Neural progenitor cell (in vitro differentiated cells): Measurements from ENCODE around the gene HDX. TPM values are rescaled to one million over a fixed set of nuclear protein-coding genes. Genes with fewer than 3 reads are reported as not detected.

Experiments used
- DNase-seq: peaks from one replicate; pipeline ENCODE4 v3.0.0-alpha.2; 2016; ENCODE audit warnings: low spot score
- H2AFZ ChIP-seq: fragments of 200-600 bp; sonication (generic); replicated peaks from 2 replicates; pipeline ENCODE4 v1.6.1; 2016; ENCODE audit warnings: antibody characterized with exemption
- H3F3A ChIP-seq: fragments of 200-600 bp; sonication (generic); 2 replicates; pipeline ENCODE4 v1.6.1; 2016; ENCODE audit warnings: antibody characterized with exemption, low read depth
- H3K27ac ChIP-seq: fragments of 200-600 bp; sonication (generic); 2 replicates; pipeline ENCODE4 v1.5.1; 2016; ENCODE audit warnings: mild to moderate bottlenecking
- H3K27me3 ChIP-seq: fragments of 200-600 bp; sonication (generic); 2 replicates; pipeline ENCODE4 v1.6.1; 2016; ENCODE audit warnings: mild to moderate bottlenecking, moderate library complexity
- H3K36me3 ChIP-seq: fragments of 200-600 bp; sonication (generic); 2 replicates; pipeline ENCODE4 v1.5.1; 2016
- H3K4me1 ChIP-seq: fragments of 200-600 bp; sonication (generic); 2 replicates; pipeline ENCODE4 v1.6.1; 2016; ENCODE audit warnings: mixed run types
- H3K4me2 ChIP-seq: fragments of 200-600 bp; sonication (generic); 2 replicates; pipeline ENCODE4 v1.6.1; 2016
- H3K4me3 ChIP-seq: fragments of 200-600 bp; sonication (generic); 2 replicates; pipeline ENCODE4 v1.5.1; 2016
- H3K79me2 ChIP-seq: fragments of 200-600 bp; sonication (generic); 2 replicates; pipeline ENCODE4 v1.6.1; 2016; ENCODE audit warnings: low read depth
- H3K9ac ChIP-seq: fragments of 200-600 bp; sonication (generic); 2 replicates; pipeline ENCODE4 v1.6.1; 2016
- H3K9me3 ChIP-seq: fragments of 200-600 bp; sonication (generic); 2 replicates; pipeline ENCODE4 v1.5.1; 2016; ENCODE audit warnings: low read depth
- H4K20me1 ChIP-seq: fragments of 200-600 bp; sonication (generic); 2 replicates; pipeline ENCODE4 v1.6.1; 2016; ENCODE audit warnings: low read depth
- H3K27ac Mint-ChIP-seq: 3 replicates; pipeline ENCODE4 v1.8.0; 2021; ENCODE audit warnings: mixed read lengths
- H3K27me3 Mint-ChIP-seq: 2 replicates; pipeline ENCODE4 v1.8.0; 2022; ENCODE audit warnings: low read depth, mild to moderate bottlenecking, inconsistent platforms, moderate library complexity, mixed read lengths; ENCODE audit not compliant: insufficient read depth
- H3K36me3 Mint-ChIP-seq: 3 replicates; pipeline ENCODE4 v1.8.0; 2021; ENCODE audit warnings: mixed read lengths
- H3K4me1 Mint-ChIP-seq: 3 replicates; pipeline ENCODE4 v1.8.0; 2021; ENCODE audit warnings: mixed read lengths
- H3K4me3 Mint-ChIP-seq: 3 replicates; pipeline ENCODE4 v1.8.0; 2021; ENCODE audit warnings: mild to moderate bottlenecking, moderate library complexity, mixed read lengths
- H3K9me3 Mint-ChIP-seq: 3 replicates; pipeline ENCODE4 v1.8.0; 2020; ENCODE audit warnings: mixed read lengths
- CTCF ChIP-seq: fragments of 200-600 bp; sonication (generic); IDR thresholded peaks from 2 replicates; pipeline ENCODE4 v1.5.1; 2017; ENCODE audit warnings: antibody characterized with exemption, mild to moderate bottlenecking
- EZH2 ChIP-seq: fragments of 200-600 bp; sonication (generic); IDR thresholded peaks from 2 replicates; pipeline ENCODE4 v1.6.1; 2017; ENCODE audit warnings: antibody characterized with exemption, mild to moderate bottlenecking, moderate library complexity
- EZH2phosphoT487 ChIP-seq: fragments of 200-600 bp; sonication (generic); IDR thresholded peaks from 2 replicates; pipeline ENCODE4 v1.6.1; 2017; ENCODE audit warnings: antibody characterized with exemption
- total RNA-seq: library from RNA; depleted of rRNA; stranded (reverse); fragments of >200 nt; gene quantifications from 2 replicates; pipeline ENCODE4 v1.2.3, GENCODE V29; 2015; ENCODE audit warnings: low replicate concordance

HDX gene
- total RNA-seq, 1 donor from 2014 or later, result 8.3 TPM

- Mint-ChIP-seq H3K4me3 (no peak overlapping the region), H3K27ac (no peak overlapping the region), H3K4me1 (no peaks in the 10 kb centered on the region), H3K9me3 (peaks cover 19% of the 10 kb centered on the region), H3K36me3 (peaks cover 12% of the 10 kb centered on the region), H3K27me3 (peaks cover 2% of the 10 kb centered on the region)
- Histone ChIP-seq H3K27me3 (no peaks in the 10 kb centered on the region), H3K4me3 (no peak overlapping the region), H3K79me2 (no peaks in the 10 kb centered on the region), H3K4me1 (no peaks in the 10 kb centered on the region), H3K9ac (no peak overlapping the region), H4K20me1 (no peaks in the 10 kb centered on the region), H3K27ac (no peak overlapping the region), H3K9me3 (no peaks in the 10 kb centered on the region), H3K36me3 (no peaks in the 10 kb centered on the region), H3K4me2 (no peak overlapping the region), H3F3A (no peaks in the 10 kb centered on the region), H2AFZ (no peak overlapping the region)
- no peak for DNase-seq
- TF ChIP-seq CTCF, result no peak
- no peak for TF ChIP-seq EZH2
- no peak for TF ChIP-seq EZH2phosphoT487
These were observed 34.4 kb downstream of the HDX start for GRCh38 chrX:84467898-84468297.

DNA sequence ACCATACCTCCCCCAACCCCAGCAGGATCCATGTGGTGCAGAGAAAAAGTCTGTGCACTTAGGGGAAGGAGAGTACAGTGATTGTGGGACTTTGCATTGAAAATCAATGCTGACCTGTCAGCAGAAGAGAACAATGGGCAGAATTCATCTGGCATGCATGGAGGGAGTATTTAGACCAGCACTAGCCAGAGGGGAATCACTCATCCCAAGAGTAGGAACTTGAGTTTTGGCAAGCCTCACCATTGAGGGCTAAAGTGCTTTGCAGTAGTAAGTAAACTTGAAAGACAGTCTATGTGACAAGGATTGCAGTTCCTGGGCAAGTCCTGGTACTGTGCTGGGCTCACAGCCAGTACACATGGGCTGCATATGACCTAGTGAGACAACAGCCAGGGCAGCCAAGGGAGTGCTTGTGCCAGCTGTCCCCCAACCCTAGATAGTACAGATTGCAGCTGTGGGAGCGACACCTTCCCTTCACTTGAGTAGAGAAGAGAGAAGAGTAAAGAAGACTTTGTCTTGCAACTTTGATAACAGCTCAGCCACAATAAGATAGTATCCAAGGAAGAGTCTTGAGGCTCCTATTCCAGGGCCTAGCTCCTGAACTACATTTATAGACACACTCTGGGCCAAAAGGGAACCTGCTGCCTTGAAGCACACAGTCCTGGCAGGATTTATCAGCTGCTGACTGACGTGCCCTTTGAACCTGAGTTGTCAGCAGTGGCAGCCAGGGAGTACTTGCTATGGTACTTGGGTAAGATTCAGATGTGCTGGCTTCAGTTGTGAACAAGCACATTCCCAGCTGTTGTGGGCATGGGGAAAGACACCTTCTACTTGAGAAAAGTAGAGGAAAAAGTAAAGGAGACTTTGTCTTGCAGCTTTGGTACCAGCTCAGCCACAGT, 48.7 kb downstream of the HDX start:
- Histone ChIP-seq H3K9ac (no peak overlapping the region), H3K4me2 (no peak overlapping the region), H3K9me3 (peaks cover 7% of the 10 kb centered on the region), H3K27me3 (no peaks in the 10 kb centered on the region), H3F3A (no peaks in the 10 kb centered on the region), H3K4me3 (no peak overlapping the region), H2AFZ (no peak overlapping the region), H3K79me2 (no peaks in the 10 kb centered on the region), H3K36me3 (no peaks in the 10 kb centered on the region), H3K4me1 (peaks cover 4% of the 10 kb centered on the region), H4K20me1 (no peaks in the 10 kb centered on the region), H3K27ac (no peak overlapping the region)
- H3K27ac Mint-ChIP-seq, result no peak overlapping the region
- no peak overlapping the region for H3K4me3 Mint-ChIP-seq
- H3K4me1 Mint-ChIP-seq, result no peaks in the 10 kb centered on the region
- DNase-seq, result no peak
- no peak for TF ChIP-seq CTCF
- TF ChIP-seq EZH2phosphoT487, result no peak
- no peak for TF ChIP-seq EZH2
- peaks cover 2% of the 10 kb centered on the region for H3K36me3 Mint-ChIP-seq
- peaks cover 20% of the 10 kb centered on the region for H3K9me3 Mint-ChIP-seq
- H3K27me3 Mint-ChIP-seq, result peaks cover 2% of the 10 kb centered on the region

- no peaks in the 10 kb centered on the region for H4K20me1 ChIP-seq
- Mint-ChIP-seq H3K36me3 (peaks cover 11% of the 10 kb centered on the region), H3K27ac (no peak overlapping the region), H3K27me3 (no peaks in the 10 kb centered on the region), H3K4me3 (no peak overlapping the region), H3K4me1 (no peaks in the 10 kb centered on the region), H3K9me3 (peaks cover 23% of the 10 kb centered on the region)
- no peak for TF ChIP-seq CTCF
- no peak for TF ChIP-seq EZH2phosphoT487
- TF ChIP-seq EZH2, result no peak
- no peaks in the 10 kb centered on the region for H3K79me2 ChIP-seq
- H2AFZ ChIP-seq, result no peak overlapping the region
- peaks cover 3% of the 10 kb centered on the region for H3K36me3 ChIP-seq
- no peak for DNase-seq
- no peak overlapping the region for H3K27ac ChIP-seq
- H3F3A ChIP-seq, result no peaks in the 10 kb centered on the region
- H3K9ac ChIP-seq, result no peak overlapping the region
- no peaks in the 10 kb centered on the region for H3K27me3 ChIP-seq
- no peak overlapping the region for H3K4me3 ChIP-seq
- no peak overlapping the region for H3K4me2 ChIP-seq
- no peaks in the 10 kb centered on the region for H3K4me1 ChIP-seq
- H3K9me3 ChIP-seq, result peaks cover 35% of the 10 kb centered on the region
These were observed 61.1 kb downstream of the HDX start for GRCh38 chrX:84441143-84441542.
